SK-N-SH (cell line): Measurements from ENCODE around the gene TAS2R38.

Source experiments
- CTCF ChIP-seq: fragments of 200-600 bp; sonication (generic); IDR thresholded peaks from 2 replicates; pipeline ENCODE4 v1.6.1; 2017; ENCODE audit warnings: antibody characterized with exemption, mild to moderate bottlenecking, moderate library complexity
- EP300 ChIP-seq, 2 experiments: IDR thresholded peaks; 2 replicates each; pipeline versions ENCODE4 v1.4.0 to v1.6.1; 2012; ENCODE audit warnings: borderline replicate concordance in 1 of 2, low read depth in 1 of 2, low read length in 1 of 2
- EZH2phosphoT487 ChIP-seq: fragments of 200-600 bp; sonication (generic); IDR thresholded peaks from 2 replicates; pipeline ENCODE4 v1.6.1; 2017; ENCODE audit warnings: low read depth, mixed run types, mild to moderate bottlenecking, antibody characterized with exemption, moderate library complexity, borderline replicate concordance
- FOXM1 ChIP-seq: IDR thresholded peaks from 2 replicates; pipeline ENCODE4 v1.4.0; 2012; ENCODE audit warnings: low read depth, mild to moderate bottlenecking
- JUND ChIP-seq: IDR thresholded peaks from 2 replicates; pipeline ENCODE4 v1.4.0; 2012
- MAX ChIP-seq: IDR thresholded peaks from 2 replicates; pipeline ENCODE4 v1.4.0; 2012; ENCODE audit warnings: low read depth
- MXI1 ChIP-seq: IDR thresholded peaks from 2 replicates; pipeline ENCODE4 v1.6.1; 2012; ENCODE audit warnings: mild to moderate bottlenecking, low read depth, low read length, improper control_type of control experiment
- NRF1 ChIP-seq: IDR thresholded peaks from 2 replicates; pipeline ENCODE4 v1.6.1; 2012; ENCODE audit warnings: low read depth, mild to moderate bottlenecking, low read length
- POLR2AphosphoS5 ChIP-seq: IDR thresholded peaks from 2 replicates; pipeline ENCODE4 v1.6.1; 2012; ENCODE audit warnings: low read depth, low read length
- RAD21 ChIP-seq: IDR thresholded peaks from 2 replicates; pipeline ENCODE4 v1.6.1; 2012; ENCODE audit warnings: mild to moderate bottlenecking, low read length
- RXRA ChIP-seq: IDR thresholded peaks from 2 replicates; pipeline ENCODE4 v1.4.0; 2012; ENCODE audit warnings: low read depth, mild to moderate bottlenecking, borderline replicate concordance
- TEAD4 ChIP-seq: IDR thresholded peaks from 2 replicates; pipeline ENCODE4 v1.4.0; 2012; ENCODE audit warnings: mild to moderate bottlenecking, borderline replicate concordance; ENCODE audit not compliant: insufficient read depth
- USF2 ChIP-seq: fragments of 150-350 bp; IDR thresholded peaks from 2 replicates; pipeline ENCODE4 v1.6.1; 2017; ENCODE audit warnings: antibody characterized with exemption, low read length, low read depth, borderline replicate concordance
- TF ChIP-seq, protein P1 (sequence below): IDR thresholded peaks from 2 replicates; pipeline ENCODE4 v1.6.1; 2012; ENCODE audit warnings: mild to moderate bottlenecking, low read depth, low read length, moderate library complexity

- TF ChIP-seq CTCF (no peak), RXRA (no peak), USF2 (no peak), FOXM1 (no peak), RAD21 (no peak), TEAD4 (no peak), MAX (no peak), NRF1 (no peak), EP300 (IDR thresholded peaks at IDR 0.05; ENCODE audit: borderline replicate concordance in 1 of 2, low read depth in 1 of 2, low read length in 1 of 2) (no peak), POLR2AphosphoS5 (no peak), MXI1 (no peak), EZH2phosphoT487 (no peak), JUND (no peak)
- TF ChIP-seq, protein P1, sequence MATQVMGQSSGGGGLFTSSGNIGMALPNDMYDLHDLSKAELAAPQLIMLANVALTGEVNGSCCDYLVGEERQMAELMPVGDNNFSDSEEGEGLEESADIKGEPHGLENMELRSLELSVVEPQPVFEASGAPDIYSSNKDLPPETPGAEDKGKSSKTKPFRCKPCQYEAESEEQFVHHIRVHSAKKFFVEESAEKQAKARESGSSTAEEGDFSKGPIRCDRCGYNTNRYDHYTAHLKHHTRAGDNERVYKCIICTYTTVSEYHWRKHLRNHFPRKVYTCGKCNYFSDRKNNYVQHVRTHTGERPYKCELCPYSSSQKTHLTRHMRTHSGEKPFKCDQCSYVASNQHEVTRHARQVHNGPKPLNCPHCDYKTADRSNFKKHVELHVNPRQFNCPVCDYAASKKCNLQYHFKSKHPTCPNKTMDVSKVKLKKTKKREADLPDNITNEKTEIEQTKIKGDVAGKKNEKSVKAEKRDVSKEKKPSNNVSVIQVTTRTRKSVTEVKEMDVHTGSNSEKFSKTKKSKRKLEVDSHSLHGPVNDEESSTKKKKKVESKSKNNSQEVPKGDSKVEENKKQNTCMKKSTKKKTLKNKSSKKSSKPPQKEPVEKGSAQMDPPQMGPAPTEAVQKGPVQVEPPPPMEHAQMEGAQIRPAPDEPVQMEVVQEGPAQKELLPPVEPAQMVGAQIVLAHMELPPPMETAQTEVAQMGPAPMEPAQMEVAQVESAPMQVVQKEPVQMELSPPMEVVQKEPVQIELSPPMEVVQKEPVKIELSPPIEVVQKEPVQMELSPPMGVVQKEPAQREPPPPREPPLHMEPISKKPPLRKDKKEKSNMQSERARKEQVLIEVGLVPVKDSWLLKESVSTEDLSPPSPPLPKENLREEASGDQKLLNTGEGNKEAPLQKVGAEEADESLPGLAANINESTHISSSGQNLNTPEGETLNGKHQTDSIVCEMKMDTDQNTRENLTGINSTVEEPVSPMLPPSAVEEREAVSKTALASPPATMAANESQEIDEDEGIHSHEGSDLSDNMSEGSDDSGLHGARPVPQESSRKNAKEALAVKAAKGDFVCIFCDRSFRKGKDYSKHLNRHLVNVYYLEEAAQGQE, result no peak
These were observed 27.7 kb upstream of the TAS2R38 start for GRCh38 chr7:142001163-142001874.
